ENCODE measurements around the gene ERBB4. TPM values are rescaled to one million over a fixed set of nuclear protein-coding genes. Genes with fewer than 3 reads are reported as not detected.
"Not testable (repeated sequence)": the region's sequence is repeated elsewhere in the genome, so short reads cannot be mapped to it uniquely, and the experiment has no call there.

Gene ERBB4
- total RNA-seq, 2 experiments from 2014 or later = not detected

- H3K27ac ChIP-seq (ENCODE audit: low read depth, low read length, poor library complexity, severe bottlenecking) = no peak overlapping the region
- H3K4me3 ChIP-seq (ENCODE audit: low read depth, low read length, poor library complexity, severe bottlenecking) = no peak overlapping the region
- intact Hi-C loops (cut with micrococcal nuclease; ENCODE audit: unreplicated experiment) = no loop called here
- BruUV-seq (replicated peaks) = no TSS peak
- H3K36me3 ChIP-seq (ENCODE audit: insufficient read depth, low read length) = no peaks in the 10 kb centered on the region
- no peak overlapping the region for H2AFZ ChIP-seq (ENCODE audit: low read length)
- H4K20me1 ChIP-seq (ENCODE audit: insufficient read depth, low read length) = no peaks in the 10 kb centered on the region
- no peaks in the 10 kb centered on the region for H3K79me2 ChIP-seq (ENCODE audit: insufficient read depth, low read depth, low read length)
- H3K4me1 ChIP-seq (ENCODE audit: insufficient read depth, low read length, poor library complexity, severe bottlenecking) = no peaks in the 10 kb centered on the region
- ChIA-PET CTCF (ENCODE audit: unreplicated experiment) (no interaction called here), POLR2A (interaction anchor here (0.6 kb wide), 1 partner anchor 203 kb away, joined by 4 read pairs; no protein-coding TSS in a partner anchor)
- no peak overlapping the region for H3K4me2 ChIP-seq (ENCODE audit: low read length)
- H3K9me2 ChIP-seq (ENCODE audit: insufficient read depth, low read length) = no peaks in the 10 kb centered on the region
- DNase-seq (ENCODE audit: low spot score) = no peak
- no peak for TF ChIP-seq CTCF (conservative IDR thresholded peaks at IDR 0.05; ENCODE audit: low read length)
- no peak for TF ChIP-seq EZH2phosphoT487 (IDR thresholded peaks at IDR 0.05; ENCODE audit: borderline replicate concordance, low read depth, low read length)
- no peaks in the 10 kb centered on the region for H3K9me3 ChIP-seq (ENCODE audit: low read length)
Measured at GRCh38 chr2:212245880-212246279, 292.7 kb downstream of the ERBB4 start.

GRCh38 chr2:212242724-212243123 lies 295.9 kb downstream of the ERBB4 start:
- Histone ChIP-seq H3K9me2 (ENCODE audit: insufficient read depth, low read length) (no peaks in the 10 kb centered on the region), H3K4me3 (ENCODE audit: low read depth, low read length, poor library complexity, severe bottlenecking) (no peak overlapping the region), H2AFZ (ENCODE audit: low read length) (no peak overlapping the region), H3K36me3 (ENCODE audit: insufficient read depth, low read length) (no peaks in the 10 kb centered on the region), H4K20me1 (ENCODE audit: insufficient read depth, low read length) (no peaks in the 10 kb centered on the region), H3K79me2 (ENCODE audit: insufficient read depth, low read depth, low read length) (no peaks in the 10 kb centered on the region), H3K4me1 (ENCODE audit: insufficient read depth, low read length, poor library complexity, severe bottlenecking) (no peaks in the 10 kb centered on the region), H3K9me3 (ENCODE audit: low read length) (no peaks in the 10 kb centered on the region), H3K4me2 (ENCODE audit: low read length) (no peak overlapping the region), H3K27ac (ENCODE audit: low read depth, low read length, poor library complexity, severe bottlenecking) (no peak overlapping the region)
- POLR2A ChIA-PET = no interaction called here
- no peak for DNase-seq (ENCODE audit: low spot score)
- CTCF ChIA-PET (ENCODE audit: unreplicated experiment) = no interaction called here
- intact Hi-C loops (cut with micrococcal nuclease; ENCODE audit: unreplicated experiment) = no loop called here
- BruUV-seq (replicated peaks) = no TSS peak
- no peak for TF ChIP-seq CTCF (conservative IDR thresholded peaks at IDR 0.05; ENCODE audit: low read length)
- TF ChIP-seq EZH2phosphoT487 (IDR thresholded peaks at IDR 0.05; ENCODE audit: borderline replicate concordance, low read depth, low read length) = no peak

- H3K79me2 ChIP-seq (ENCODE audit: insufficient read depth, low read depth, low read length); BruUV-seq (replicated peaks); H2AFZ ChIP-seq (ENCODE audit: low read length); H3K9me3 ChIP-seq (ENCODE audit: low read length); H3K4me3 ChIP-seq (ENCODE audit: low read depth, low read length, poor library complexity, severe bottlenecking); H3K9me2 ChIP-seq (ENCODE audit: insufficient read depth, low read length); H3K27ac ChIP-seq (ENCODE audit: low read depth, low read length, poor library complexity, severe bottlenecking); H4K20me1 ChIP-seq (ENCODE audit: insufficient read depth, low read length); POLR2A ChIA-PET; intact Hi-C loops (cut with micrococcal nuclease; ENCODE audit: unreplicated experiment); CTCF ChIA-PET (ENCODE audit: unreplicated experiment); H3K4me2 ChIP-seq (ENCODE audit: low read length); H3K4me1 ChIP-seq (ENCODE audit: insufficient read depth, low read length, poor library complexity, severe bottlenecking); DNase-seq (ENCODE audit: low spot score); H3K36me3 ChIP-seq (ENCODE audit: insufficient read depth, low read length): not testable (repeated sequence)
Measured at GRCh38 chr2:212238152-212238551, 300.4 kb downstream of the ERBB4 start.
